ENCODE data around the gene KLK6. TPM values are rescaled to one million over a fixed set of nuclear protein-coding genes. Genes with fewer than 3 reads are reported as not detected.

The KLK6 gene
- total and polyA plus RNA-seq, 2 experiments from 2014 or later, result not detected

- Histone ChIP-seq H3K9ac (no peak overlapping the region), H3K4me2 (ENCODE audit: unreplicated experiment) (no peak overlapping the region), H2AFZ (no peak overlapping the region), H4K20me1 (ENCODE audit: insufficient read depth) (no peaks in the 10 kb centered on the region), H3K4me3 (no peak overlapping the region), H3K9me3 (ENCODE audit: low read depth) (no peaks in the 10 kb centered on the region), H3K27ac (no peak overlapping the region), H3K4me1 (ENCODE audit: insufficient read depth) (no peaks in the 10 kb centered on the region), H3F3A (ENCODE audit: insufficient read depth) (no peaks in the 10 kb centered on the region), H3K79me2 (ENCODE audit: insufficient read depth) (no peaks in the 10 kb centered on the region), H3K9me2 (ENCODE audit: insufficient read depth) (no peaks in the 10 kb centered on the region), H3K27me3 (replicated peaks; ENCODE audit: insufficient read depth) (peaks cover 14% of the 10 kb centered on the region; the same call in 1 of the 2 replicates), H3K36me3 (ENCODE audit: low read depth) (no peaks in the 10 kb centered on the region)
- TF ChIP-seq EZH2phosphoT487 (IDR thresholded peaks at IDR 0.05; ENCODE audit: insufficient read depth, low read depth), result no peak
- TF ChIP-seq EZH2 (IDR thresholded peaks at IDR 0.05; ENCODE audit: insufficient read depth, poor library complexity, severe bottlenecking), result no peak
- no peak for DNase-seq
- WGBS, 2 experiments (ENCODE audit: low coverage in 1 of 2, low lambda C conversion rate in 2 of 2, missing lambda C conversion rate in 2 of 2), result 45 to 62% methylated on average over 3 of the region's 3 CpGs
- in situ Hi-C loops (cut with MboI), result no loop called here
Measured at GRCh38 chr19:51007488-51007887, 38.1 kb upstream of the KLK6 start.

GRCh38 chr19:51006406-51006805 is 37.0 kb upstream of the KLK6 start:
- no peak for DNase-seq
- H2AFZ ChIP-seq, result no peak overlapping the region
- no peaks in the 10 kb centered on the region for H3K9me3 ChIP-seq (ENCODE audit: low read depth)
- no peaks in the 10 kb centered on the region for H3K79me2 ChIP-seq (ENCODE audit: insufficient read depth)
- no peak overlapping the region for H3K4me2 ChIP-seq (ENCODE audit: unreplicated experiment)
- no peaks in the 10 kb centered on the region for H3K9me2 ChIP-seq (ENCODE audit: insufficient read depth)
- no peak overlapping the region for H3K4me3 ChIP-seq
- H4K20me1 ChIP-seq (ENCODE audit: insufficient read depth), result no peaks in the 10 kb centered on the region
- no peaks in the 10 kb centered on the region for H3K36me3 ChIP-seq (ENCODE audit: low read depth)
- in situ Hi-C loops (cut with MboI), result no loop called here
- no peaks in the 10 kb centered on the region for H3K4me1 ChIP-seq (ENCODE audit: insufficient read depth)
- peaks cover 9% of the 10 kb centered on the region; the same call in 1 of the 2 replicates for H3K27me3 ChIP-seq (replicated peaks; ENCODE audit: insufficient read depth)
- no peak overlapping the region for H3K27ac ChIP-seq
- no peaks in the 10 kb centered on the region for H3F3A ChIP-seq (ENCODE audit: insufficient read depth)
- no peak for TF ChIP-seq EZH2phosphoT487 (IDR thresholded peaks at IDR 0.05; ENCODE audit: insufficient read depth, low read depth)
- no peak for TF ChIP-seq EZH2 (IDR thresholded peaks at IDR 0.05; ENCODE audit: insufficient read depth, poor library complexity, severe bottlenecking)
- WGBS, 2 experiments (ENCODE audit: low coverage in 1 of 2, low lambda C conversion rate in 2 of 2, missing lambda C conversion rate in 2 of 2), result 23 to 25% methylated on average over 8 of the region's 8 CpGs
- H3K9ac ChIP-seq, result no peak overlapping the region

GRCh38 chr19:51005248-51005647 is 35.9 kb upstream of the KLK6 start:
- Histone ChIP-seq H3K4me1 (ENCODE audit: insufficient read depth) (no peaks in the 10 kb centered on the region), H3K9me3 (ENCODE audit: low read depth) (no peaks in the 10 kb centered on the region), H3F3A (ENCODE audit: insufficient read depth) (no peaks in the 10 kb centered on the region), H3K9me2 (ENCODE audit: insufficient read depth) (no peaks in the 10 kb centered on the region), H3K36me3 (ENCODE audit: low read depth) (no peaks in the 10 kb centered on the region), H3K79me2 (ENCODE audit: insufficient read depth) (no peaks in the 10 kb centered on the region), H3K9ac (no peak overlapping the region), H4K20me1 (ENCODE audit: insufficient read depth) (no peaks in the 10 kb centered on the region), H3K27ac (no peak overlapping the region), H3K4me2 (ENCODE audit: unreplicated experiment) (no peak overlapping the region), H2AFZ (no peak overlapping the region), H3K4me3 (no peak overlapping the region), H3K27me3 (replicated peaks; ENCODE audit: insufficient read depth) (peaks cover 3% of the 10 kb centered on the region; the same call in 1 of the 2 replicates)
- in situ Hi-C loops (cut with MboI), result no loop called here
- no peak for TF ChIP-seq EZH2 (IDR thresholded peaks at IDR 0.05; ENCODE audit: insufficient read depth, poor library complexity, severe bottlenecking)
- TF ChIP-seq EZH2phosphoT487 (IDR thresholded peaks at IDR 0.05; ENCODE audit: insufficient read depth, low read depth), result no peak
- no peak for DNase-seq
- WGBS, 2 experiments (ENCODE audit: low coverage in 1 of 2, low lambda C conversion rate in 2 of 2, missing lambda C conversion rate in 2 of 2), result 62 to 74% methylated on average over 1 of the region's 1 CpG

- no peak for DNase-seq
- peaks cover 2% of the 10 kb centered on the region; the same call in 1 of the 2 replicates for H3K27me3 ChIP-seq (replicated peaks; ENCODE audit: insufficient read depth)
- WGBS, 2 experiments (ENCODE audit: low coverage in 1 of 2, low lambda C conversion rate in 2 of 2, missing lambda C conversion rate in 2 of 2), result 47 to 52% methylated on average over 6 to 7 of the region's 7 CpGs
Measured at GRCh38 chr19:51003316-51003715, 33.9 kb upstream of the KLK6 start.

More at GRCh38 chr19:51003316-51003715, 33.9 kb upstream of the KLK6 start:
- TF ChIP-seq EZH2 (IDR thresholded peaks at IDR 0.05; ENCODE audit: insufficient read depth, poor library complexity, severe bottlenecking) (no peak), EZH2phosphoT487 (IDR thresholded peaks at IDR 0.05; ENCODE audit: insufficient read depth, low read depth) (no peak)
- no peak overlapping the region for H2AFZ ChIP-seq
- no peaks in the 10 kb centered on the region for H3K4me1 ChIP-seq (ENCODE audit: insufficient read depth)
- H4K20me1 ChIP-seq (ENCODE audit: insufficient read depth), result no peaks in the 10 kb centered on the region
- no peaks in the 10 kb centered on the region for H3K79me2 ChIP-seq (ENCODE audit: insufficient read depth)
- H3K27ac ChIP-seq, result no peak overlapping the region
- no peaks in the 10 kb centered on the region for H3F3A ChIP-seq (ENCODE audit: insufficient read depth)
- H3K4me3 ChIP-seq, result no peak overlapping the region
- H3K9me3 ChIP-seq (ENCODE audit: low read depth), result no peaks in the 10 kb centered on the region
- in situ Hi-C loops (cut with MboI), result no loop called here
- H3K9me2 ChIP-seq (ENCODE audit: insufficient read depth), result no peaks in the 10 kb centered on the region
- H3K4me2 ChIP-seq (ENCODE audit: unreplicated experiment), result no peak overlapping the region
- no peak overlapping the region for H3K9ac ChIP-seq
- no peaks in the 10 kb centered on the region for H3K36me3 ChIP-seq (ENCODE audit: low read depth)
